Measurements from ENCODE around the gene CGB7.
"Not testable (repeated sequence)": the region's sequence is repeated elsewhere in the genome, so short reads cannot be mapped to it uniquely, and the experiment has no call there.

The CGB7 gene

GRCh38 chr19:49042177-49042576 lies 15.4 kb downstream of the CGB7 start:
- DNase-seq (ENCODE audit: low read depth in 3 of 3): no peak

GRCh38 chr19:49039736-49040135 lies 17.8 kb downstream of the CGB7 start:
- not testable (repeated sequence) for DNase-seq (ENCODE audit: low read depth in 3 of 3)

- DNase-seq (ENCODE audit: low read depth in 3 of 3): not testable (repeated sequence)
Measured at GRCh38 chr19:49038557-49039276, 18.8 kb downstream of the CGB7 start.

GRCh38 chr19:49038111-49038510 lies 19.4 kb downstream of the CGB7 start:
- DNase-seq (ENCODE audit: low read depth in 3 of 3): not testable (repeated sequence)

- not testable (repeated sequence) for DNase-seq (ENCODE audit: low read depth in 3 of 3)
Measured at GRCh38 chr19:49036815-49037214, 20.7 kb downstream of the CGB7 start, which contains the start of gene CGB1. CGB1 (minus strand) TSS chr19:49036895; CDS start chr19:49036711, 184 bp downstream.

GRCh38 chr19:49031642-49032301 lies 25.8 kb downstream of the CGB7 start, which contains the start of gene CGB2:
CGB2 (plus strand) TSS chr19:49031890; CDS start chr19:49032096, 206 bp downstream.
- DNase-seq (ENCODE audit: low read depth in 3 of 3): not testable (repeated sequence)

GRCh38 chr19:49030323-49030722 lies 27.2 kb downstream of the CGB7 start:
- not testable (repeated sequence) for DNase-seq (ENCODE audit: low read depth in 3 of 3)

GRCh38 chr19:49029749-49030148 lies 27.8 kb downstream of the CGB7 start:
- not testable (repeated sequence) for DNase-seq (ENCODE audit: low read depth in 3 of 3)

- not testable (repeated sequence) for DNase-seq (ENCODE audit: low read depth in 3 of 3)
Measured at GRCh38 chr19:49028686-49029085, 28.9 kb downstream of the CGB7 start.

GRCh38 chr19:49025599-49025998 lies 31.9 kb downstream of the CGB7 start:
- not testable (repeated sequence) for DNase-seq (ENCODE audit: low read depth in 3 of 3)

GRCh38 chr19:49025088-49025487 lies 32.5 kb downstream of the CGB7 start:
- not testable (repeated sequence) for DNase-seq (ENCODE audit: low read depth in 3 of 3)

GRCh38 chr19:49024233-49024632 lies 33.3 kb downstream of the CGB7 start, which contains the start of gene CGB3:
CGB3 (minus strand) TSS chr19:49024333; CDS start chr19:49023971, 362 bp downstream.
- not testable (repeated sequence) for DNase-seq (ENCODE audit: low read depth in 3 of 3)

GRCh38 chr19:49022116-49022515 lies 35.4 kb downstream of the CGB7 start:
- DNase-seq (ENCODE audit: low read depth in 3 of 3): no peak

- no peak for DNase-seq (ENCODE audit: low read depth in 3 of 3)
Measured at GRCh38 chr19:49020931-49021895, 36.3 kb downstream of the CGB7 start.

- DNase-seq (ENCODE audit: low read depth in 3 of 3): no peak
Measured at GRCh38 chr19:49020342-49020741, 37.2 kb downstream of the CGB7 start.

- DNase-seq (ENCODE audit: low read depth in 3 of 3): peak; percentile 32 to 58 (median 36)
Measured at GRCh38 chr19:49019242-49019932, 38.2 kb downstream of the CGB7 start.

GRCh38 chr19:49018388-49019241 lies 38.9 kb downstream of the CGB7 start:
- not testable (repeated sequence) for DNase-seq (ENCODE audit: low read depth in 3 of 3)

- peak; percentile 38 to 52 (median 42) for DNase-seq (ENCODE audit: low read depth in 3 of 3)
Measured at GRCh38 chr19:49017666-49018351, 39.7 kb downstream of the CGB7 start.

- no peak for DNase-seq (ENCODE audit: low read depth in 3 of 3)
Measured at GRCh38 chr19:49017041-49017665, 40.4 kb downstream of the CGB7 start, which contains the start of gene LHB. LHB (minus strand) TSS chr19:49017091; CDS start chr19:49017081, 10 bp downstream.
